ENCODE results near the gene CDK16.

CDK16 gene

DNA sequence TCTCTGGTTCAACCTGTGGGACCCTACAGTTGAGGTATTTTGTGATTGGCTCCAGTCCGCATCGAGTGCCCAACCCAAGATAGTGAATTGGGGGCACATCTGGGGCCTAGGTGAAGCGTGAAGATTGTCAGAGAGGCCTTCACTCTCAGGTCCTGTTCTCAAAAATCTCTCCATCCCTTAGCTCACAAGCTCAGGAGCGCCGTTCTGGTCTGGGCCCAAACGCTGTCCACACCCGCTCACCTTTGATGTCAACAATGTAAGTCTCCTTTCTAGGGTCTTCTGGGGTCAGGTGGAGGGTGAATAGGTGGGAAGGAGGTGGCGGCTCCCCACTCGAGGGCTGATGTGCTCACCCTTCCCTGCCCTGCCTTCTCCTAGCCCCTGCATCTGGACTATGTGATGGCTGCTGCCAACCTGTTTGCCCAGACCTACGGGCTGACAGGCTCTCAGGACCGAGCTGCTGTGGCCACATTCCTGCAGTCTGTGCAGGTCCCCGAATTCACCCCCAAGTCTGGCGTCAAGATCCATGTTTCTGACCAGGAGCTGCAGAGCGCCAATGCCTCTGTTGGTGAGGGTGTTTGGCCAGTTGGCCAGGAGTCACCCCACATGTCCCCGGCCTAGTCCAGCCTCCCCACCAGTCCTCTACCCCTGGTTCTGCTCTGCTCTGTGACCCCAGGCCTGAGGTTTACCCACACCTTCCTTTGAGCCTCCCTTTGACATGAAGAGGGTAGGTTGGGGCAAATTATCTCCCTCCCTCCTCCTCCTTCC is 7.6 kb upstream of the CDK16 start:
- no peaks in the 10 kb centered on the region for H3K27me3 ChIP-seq (ENCODE audit: control insufficient read depth, insufficient read depth, low read length)
- H3K9ac ChIP-seq (ENCODE audit: low read depth, low read length), result no peak overlapping the region
- H3K4me3 ChIP-seq (ENCODE audit: low read depth, low read length), result no peak overlapping the region
- no peak overlapping the region for H3K27ac ChIP-seq (ENCODE audit: low read depth, low read length)
- peaks cover 98% of the 10 kb centered on the region for H3K36me3 ChIP-seq (ENCODE audit: control insufficient read depth, insufficient read depth, low read length)
- H3K4me1 ChIP-seq (ENCODE audit: control insufficient read depth, insufficient read depth, low read length), result no peaks in the 10 kb centered on the region; the same call in 1 of the 2 replicates
- no peaks in the 10 kb centered on the region for H3K9me3 ChIP-seq (ENCODE audit: control insufficient read depth, insufficient read depth, low read length)

DNA sequence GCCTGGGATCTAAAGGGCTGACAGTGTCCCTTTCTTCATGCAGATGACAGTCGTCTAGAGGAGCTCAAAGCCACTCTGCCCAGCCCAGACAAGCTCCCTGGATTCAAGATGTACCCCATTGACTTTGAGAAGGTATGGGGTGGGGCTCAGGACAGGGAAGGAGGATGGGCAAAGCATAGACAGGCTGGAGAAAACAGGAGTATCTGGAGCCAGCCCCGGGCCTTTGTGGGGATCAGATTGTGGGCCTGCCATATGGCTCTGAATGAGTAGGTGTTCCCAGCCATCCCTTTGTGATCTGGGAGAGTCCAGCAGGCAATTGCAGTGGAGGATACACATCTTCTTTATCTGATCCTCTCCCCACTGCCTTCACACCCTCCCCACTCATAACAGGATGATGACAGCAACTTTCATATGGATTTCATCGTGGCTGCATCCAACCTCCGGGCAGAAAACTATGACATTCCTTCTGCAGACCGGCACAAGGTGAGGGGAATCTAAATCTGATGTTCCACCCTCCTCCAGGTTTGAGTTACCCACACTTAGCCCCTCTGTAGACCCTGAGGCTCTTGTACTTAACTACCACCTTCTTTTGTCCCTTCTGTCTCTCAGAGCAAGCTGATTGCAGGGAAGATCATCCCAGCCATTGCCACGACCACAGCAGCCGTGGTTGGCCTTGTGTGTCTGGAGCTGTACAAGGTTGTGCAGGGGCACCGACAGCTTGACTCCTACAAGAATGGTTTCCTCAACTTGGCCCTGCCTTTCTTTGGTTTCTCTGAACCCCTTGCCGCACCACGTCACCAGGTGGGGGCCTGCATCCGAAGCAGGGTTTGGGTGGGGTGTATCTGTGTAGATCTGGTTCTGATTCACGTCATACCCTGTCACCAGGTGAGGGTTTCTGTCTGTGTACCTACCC is 5.8 kb upstream of the CDK16 start:
- no peak overlapping the region for H3K9ac ChIP-seq (ENCODE audit: low read depth, low read length)
- no peaks in the 10 kb centered on the region for H3K27me3 ChIP-seq (ENCODE audit: control insufficient read depth, insufficient read depth, low read length)
- no peaks in the 10 kb centered on the region for H3K9me3 ChIP-seq (ENCODE audit: control insufficient read depth, insufficient read depth, low read length)
- H3K4me3 ChIP-seq (ENCODE audit: low read depth, low read length), result no peak overlapping the region
- no peak overlapping the region for H3K27ac ChIP-seq (ENCODE audit: low read depth, low read length)
- peaks cover 12% of the 10 kb centered on the region for H3K4me1 ChIP-seq (ENCODE audit: control insufficient read depth, insufficient read depth, low read length)
- H3K36me3 ChIP-seq (ENCODE audit: control insufficient read depth, insufficient read depth, low read length), result peaks cover 91% of the 10 kb centered on the region

DNA sequence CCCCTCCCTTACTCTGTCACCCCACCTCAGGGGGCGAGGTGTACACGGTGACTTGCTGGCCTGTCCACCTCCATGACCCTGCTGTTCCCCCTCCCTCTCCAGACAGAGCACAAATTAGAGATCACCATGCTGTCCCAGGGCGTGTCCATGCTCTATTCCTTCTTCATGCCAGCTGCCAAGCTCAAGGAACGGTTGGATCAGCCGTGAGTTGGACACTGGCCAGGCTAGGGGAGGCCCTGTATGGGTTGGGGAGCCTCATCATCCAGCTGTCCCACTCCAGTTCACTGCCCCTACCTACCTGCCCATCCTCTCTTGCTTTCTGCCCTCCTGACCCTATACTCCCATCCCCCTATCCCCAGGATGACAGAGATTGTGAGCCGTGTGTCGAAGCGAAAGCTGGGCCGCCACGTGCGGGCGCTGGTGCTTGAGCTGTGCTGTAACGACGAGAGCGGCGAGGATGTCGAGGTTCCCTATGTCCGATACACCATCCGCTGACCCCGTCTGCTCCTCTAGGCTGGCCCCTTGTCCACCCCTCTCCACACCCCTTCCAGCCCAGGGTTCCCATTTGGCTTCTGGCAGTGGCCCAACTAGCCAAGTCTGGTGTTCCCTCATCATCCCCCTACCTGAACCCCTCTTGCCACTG is 3.9 kb upstream of the CDK16 start:
- H3K9ac ChIP-seq (ENCODE audit: low read depth, low read length), result no peak overlapping the region
- H3K4me3 ChIP-seq (ENCODE audit: low read depth, low read length), result no peak overlapping the region
- no peaks in the 10 kb centered on the region for H3K9me3 ChIP-seq (ENCODE audit: control insufficient read depth, insufficient read depth, low read length)
- H3K36me3 ChIP-seq (ENCODE audit: control insufficient read depth, insufficient read depth, low read length), result peaks cover 71% of the 10 kb centered on the region
- no peaks in the 10 kb centered on the region for H3K27me3 ChIP-seq (ENCODE audit: control insufficient read depth, insufficient read depth, low read length)
- H3K4me1 ChIP-seq (ENCODE audit: control insufficient read depth, insufficient read depth, low read length), result peaks cover 13% of the 10 kb centered on the region
- H3K27ac ChIP-seq (ENCODE audit: low read depth, low read length), result no peak overlapping the region

DNA sequence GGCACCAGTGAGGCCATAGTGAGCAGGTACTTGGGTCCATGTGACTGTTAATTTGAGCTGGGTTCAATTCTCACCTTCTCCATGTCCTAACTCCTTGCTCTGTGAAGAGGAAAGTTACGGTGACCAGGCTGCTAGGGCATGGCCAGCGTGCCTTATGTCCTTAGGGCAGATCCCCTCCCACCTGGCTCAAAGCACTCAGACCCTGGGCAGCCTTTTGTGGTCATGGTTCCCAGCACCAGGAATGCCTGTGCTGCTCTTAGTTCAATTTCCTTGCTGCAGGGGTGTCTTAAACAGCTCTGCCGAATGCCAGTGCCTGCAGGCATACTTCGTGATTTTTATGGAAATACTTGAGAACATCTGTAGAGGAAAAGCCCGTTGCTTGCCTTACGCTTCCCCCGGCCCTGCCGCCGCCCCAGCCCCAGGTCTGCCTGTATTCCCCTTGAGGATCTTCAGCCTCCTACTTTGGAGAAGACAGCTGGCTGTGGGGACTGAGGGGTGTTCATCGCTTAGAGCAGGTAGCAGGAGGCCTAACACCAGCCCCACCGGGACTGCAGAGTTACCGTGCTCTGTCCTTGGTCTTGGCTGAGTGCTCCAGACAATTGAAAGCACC is 3.1 kb upstream of the CDK16 start:
- H3K27ac ChIP-seq (ENCODE audit: low read depth, low read length), result no peak overlapping the region

DNA sequence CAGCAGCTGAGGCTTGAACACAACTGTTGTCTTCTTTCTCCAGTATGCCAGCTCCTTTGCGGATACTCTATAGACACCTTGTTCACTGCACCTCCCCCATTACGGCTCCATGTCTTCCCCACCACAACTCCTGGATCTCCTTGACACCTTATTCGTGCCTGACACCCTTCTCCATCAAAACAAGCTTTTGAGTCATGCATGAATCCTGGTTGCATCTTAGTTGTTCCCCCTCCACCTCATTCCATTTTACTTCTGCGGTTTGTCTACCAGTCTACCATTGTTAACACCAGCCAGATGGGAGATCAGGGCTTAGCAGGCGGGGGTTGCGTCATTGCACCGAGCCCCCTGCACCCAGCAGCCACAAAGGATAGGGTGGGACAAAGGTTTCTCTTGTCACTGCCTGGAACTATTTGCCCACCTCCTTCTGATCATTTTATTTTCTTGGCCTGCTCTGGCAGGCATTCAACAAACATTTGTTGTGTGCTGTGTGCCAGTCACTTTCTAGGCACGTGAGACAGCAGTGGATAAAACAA is 2.0 kb upstream of the CDK16 start:
- Histone ChIP-seq H3K9me3 (ENCODE audit: control insufficient read depth, insufficient read depth, low read length) (no peaks in the 10 kb centered on the region), H3K4me1 (ENCODE audit: control insufficient read depth, insufficient read depth, low read length) (peaks cover 24% of the 10 kb centered on the region), H3K36me3 (ENCODE audit: control insufficient read depth, insufficient read depth, low read length) (peaks cover 61% of the 10 kb centered on the region), H3K4me3 (ENCODE audit: low read depth, low read length) (no peak overlapping the region), H3K27ac (ENCODE audit: low read depth, low read length) (peak overlapping the region; percentile 91), H3K27me3 (ENCODE audit: control insufficient read depth, insufficient read depth, low read length) (no peaks in the 10 kb centered on the region), H3K9ac (ENCODE audit: low read depth, low read length) (no peak overlapping the region)

More for the DNA sequence above, 3.1 kb upstream of the CDK16 start:
- no peak overlapping the region for H3K4me3 ChIP-seq (ENCODE audit: low read depth, low read length)
- no peaks in the 10 kb centered on the region for H3K27me3 ChIP-seq (ENCODE audit: control insufficient read depth, insufficient read depth, low read length)
- H3K36me3 ChIP-seq (ENCODE audit: control insufficient read depth, insufficient read depth, low read length), result peaks cover 63% of the 10 kb centered on the region
- no peak overlapping the region for H3K9ac ChIP-seq (ENCODE audit: low read depth, low read length)
- peaks cover 21% of the 10 kb centered on the region for H3K4me1 ChIP-seq (ENCODE audit: control insufficient read depth, insufficient read depth, low read length)
- no peaks in the 10 kb centered on the region for H3K9me3 ChIP-seq (ENCODE audit: control insufficient read depth, insufficient read depth, low read length)

DNA sequence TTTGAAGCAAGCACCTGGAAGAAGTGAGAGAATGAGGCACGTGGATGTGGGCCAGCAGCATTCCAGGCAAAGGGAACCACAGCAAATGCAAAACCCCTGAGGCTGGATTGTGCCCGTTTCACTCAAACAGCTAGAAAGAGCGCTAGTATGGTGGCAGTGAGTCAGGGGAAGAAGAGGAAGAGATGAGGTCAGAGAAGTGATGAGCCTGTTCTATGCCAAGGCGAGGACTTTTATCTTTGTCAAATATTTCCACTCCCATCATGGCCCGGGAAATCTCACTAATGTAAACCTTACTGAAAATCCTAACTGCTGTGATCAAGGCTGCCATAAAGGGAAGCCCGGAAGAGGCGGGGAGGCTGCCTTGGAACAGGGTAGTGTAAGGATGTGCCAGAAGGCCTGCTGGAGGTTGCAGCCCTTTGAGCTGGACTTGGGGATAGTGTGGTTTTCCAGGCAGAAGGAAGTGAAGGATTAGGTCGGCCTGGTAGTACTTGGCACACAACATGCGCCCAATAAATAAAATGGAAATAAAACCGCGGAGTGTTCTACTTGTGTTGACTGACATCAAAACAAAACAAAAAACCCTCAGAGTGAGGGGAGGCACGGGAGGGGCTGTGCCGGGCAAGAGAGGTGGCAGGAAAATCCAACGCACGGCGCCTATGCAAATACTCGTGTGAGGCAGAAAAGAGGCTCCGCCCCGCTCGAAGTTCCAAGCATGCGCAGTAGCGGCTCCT is 1.2 kb upstream of the CDK16 start:
- H3K4me3 ChIP-seq (ENCODE audit: low read depth, low read length), result peak overlapping the region; percentile 58
- H3K27me3 ChIP-seq (ENCODE audit: control insufficient read depth, insufficient read depth, low read length), result no peaks in the 10 kb centered on the region
- H3K9ac ChIP-seq (ENCODE audit: low read depth, low read length), result peak overlapping the region; percentile 65; the same call in 1 of the 2 replicates
- peaks cover 61% of the 10 kb centered on the region for H3K36me3 ChIP-seq (ENCODE audit: control insufficient read depth, insufficient read depth, low read length)
- peak overlapping the region; percentile 91 for H3K27ac ChIP-seq (ENCODE audit: low read depth, low read length)
- H3K9me3 ChIP-seq (ENCODE audit: control insufficient read depth, insufficient read depth, low read length), result no peaks in the 10 kb centered on the region
- H3K4me1 ChIP-seq (ENCODE audit: control insufficient read depth, insufficient read depth, low read length), result peaks cover 24% of the 10 kb centered on the region

DNA sequence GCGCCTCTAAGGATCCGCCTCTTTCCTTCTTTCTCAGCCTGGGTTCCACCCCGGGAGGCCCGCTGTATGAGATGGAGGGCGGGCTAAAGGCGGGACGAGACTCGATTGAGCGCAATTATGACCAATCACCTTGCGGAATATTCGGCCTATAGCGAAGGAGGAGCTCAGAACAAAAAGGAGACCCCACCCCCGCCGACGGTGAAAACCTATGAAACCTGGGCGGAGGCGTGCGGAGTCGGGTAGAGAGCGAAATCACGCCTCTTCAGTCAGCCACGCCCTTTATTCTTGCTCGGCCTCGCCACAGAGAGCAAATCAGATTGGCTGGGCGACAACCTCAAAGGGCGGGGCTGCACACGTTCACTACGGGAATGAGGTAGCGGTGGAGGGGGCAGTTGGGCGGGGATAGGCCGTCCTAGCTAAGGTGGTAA is 615 bp upstream of the CDK16 start:
- Histone ChIP-seq H3K9ac (ENCODE audit: low read depth, low read length) (peak overlapping the region; percentile 99), H3K4me1 (ENCODE audit: control insufficient read depth, insufficient read depth, low read length) (peaks cover 24% of the 10 kb centered on the region), H3K27me3 (ENCODE audit: control insufficient read depth, insufficient read depth, low read length) (no peaks in the 10 kb centered on the region), H3K27ac (ENCODE audit: low read depth, low read length) (peak overlapping the region; percentile 91), H3K4me3 (ENCODE audit: low read depth, low read length) (peak overlapping the region; percentile 85), H3K9me3 (ENCODE audit: control insufficient read depth, insufficient read depth, low read length) (no peaks in the 10 kb centered on the region), H3K36me3 (ENCODE audit: control insufficient read depth, insufficient read depth, low read length) (peaks cover 57% of the 10 kb centered on the region)

DNA sequence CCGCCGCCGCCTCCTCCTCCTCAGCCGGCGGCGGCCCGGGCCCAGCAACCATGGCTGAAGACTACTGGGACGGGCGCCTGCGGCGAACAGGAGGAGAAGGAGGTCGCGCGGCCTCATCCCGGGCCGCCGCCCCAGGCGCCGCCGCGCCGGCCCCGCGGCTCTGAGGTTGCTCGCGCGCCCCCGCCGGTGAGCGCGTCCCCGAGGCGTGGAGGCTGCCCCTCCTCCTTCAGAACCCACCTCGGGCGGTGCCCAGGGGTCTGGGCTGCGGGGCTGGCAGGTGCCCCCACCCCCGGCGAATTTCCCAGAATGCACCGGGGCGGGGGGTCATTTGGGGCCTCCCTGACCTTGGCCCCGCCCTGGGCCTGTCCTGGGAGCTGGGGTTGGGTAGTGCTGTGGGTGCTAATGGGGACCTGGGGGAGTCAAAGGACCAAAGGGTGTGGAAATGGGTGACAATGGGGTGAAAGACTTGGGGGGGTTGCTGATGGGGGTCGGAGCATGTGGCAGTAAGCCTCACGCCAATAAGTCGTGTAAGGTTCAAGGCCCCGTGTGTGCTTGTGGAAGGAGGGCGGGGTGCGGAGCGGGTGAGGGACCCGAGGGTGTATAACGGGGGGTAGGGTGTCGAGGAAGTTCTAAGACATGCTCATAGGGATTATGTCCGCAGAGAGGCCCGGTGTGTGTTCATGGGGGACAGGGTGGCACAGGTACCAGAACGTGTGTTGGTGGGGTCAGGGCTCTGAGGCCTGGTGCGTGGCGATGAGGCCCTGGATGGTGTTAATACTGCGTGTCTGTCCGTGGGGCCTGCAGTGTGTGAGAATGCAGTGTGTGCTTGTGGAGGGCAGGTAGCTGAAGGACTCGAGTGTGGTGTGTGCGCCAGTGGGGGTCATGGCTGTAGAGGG is 687 bp downstream of the CDK16 start:
- Histone ChIP-seq H3K36me3 (ENCODE audit: control insufficient read depth, insufficient read depth, low read length) (peaks cover 59% of the 10 kb centered on the region), H3K9me3 (ENCODE audit: control insufficient read depth, insufficient read depth, low read length) (no peaks in the 10 kb centered on the region), H3K9ac (ENCODE audit: low read depth, low read length) (peak overlapping the region; percentile 99), H3K4me3 (ENCODE audit: low read depth, low read length) (peak overlapping the region; percentile 85), H3K4me1 (ENCODE audit: control insufficient read depth, insufficient read depth, low read length) (peaks cover 24% of the 10 kb centered on the region), H3K27ac (ENCODE audit: low read depth, low read length) (peak overlapping the region; percentile 87), H3K27me3 (ENCODE audit: control insufficient read depth, insufficient read depth, low read length) (no peaks in the 10 kb centered on the region)

DNA sequence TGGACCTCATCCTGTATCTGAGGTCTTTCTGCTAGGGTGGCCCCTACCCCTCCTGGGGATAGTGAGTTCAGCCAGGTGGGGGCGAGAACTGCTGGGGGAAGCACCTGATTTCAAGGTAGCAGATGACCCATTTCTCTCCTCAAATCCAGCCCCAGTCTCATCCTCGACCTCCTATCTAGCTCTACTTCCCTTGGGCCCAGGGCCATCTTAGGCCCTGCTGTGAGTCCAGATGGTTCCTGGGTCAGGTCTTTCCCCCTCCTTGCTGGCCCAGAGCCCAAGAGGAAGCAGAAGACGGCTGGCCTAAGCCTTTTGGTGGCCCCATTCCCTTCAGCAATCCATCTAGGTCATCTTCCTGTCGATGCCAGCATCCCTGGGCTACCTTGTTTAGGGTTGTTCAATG is 3.3 kb downstream of the CDK16 start:
- H3K4me3 ChIP-seq (ENCODE audit: low read depth, low read length), result no peak overlapping the region
- H3K27ac ChIP-seq (ENCODE audit: low read depth, low read length), result no peak overlapping the region
- H3K9ac ChIP-seq (ENCODE audit: low read depth, low read length), result no peak overlapping the region
- peaks cover 59% of the 10 kb centered on the region for H3K36me3 ChIP-seq (ENCODE audit: control insufficient read depth, insufficient read depth, low read length)
- peaks cover 20% of the 10 kb centered on the region for H3K4me1 ChIP-seq (ENCODE audit: control insufficient read depth, insufficient read depth, low read length)
- no peaks in the 10 kb centered on the region for H3K27me3 ChIP-seq (ENCODE audit: control insufficient read depth, insufficient read depth, low read length)
- no peaks in the 10 kb centered on the region for H3K9me3 ChIP-seq (ENCODE audit: control insufficient read depth, insufficient read depth, low read length)
